Measurements from ENCODE around the gene VGLL4.

- TF ChIP-seq FOXM1 (IDR thresholded peaks at IDR 0.05; ENCODE audit: borderline replicate concordance, low read depth), result no peak
- no peak for TF ChIP-seq MAX (IDR thresholded peaks at IDR 0.05)
These were observed 34.2 kb downstream of the VGLL4 start for GRCh38 chr3:11609481-11609880.

Data from Ishikawa (cell line).